Stomach (tissue), 9 donors: ENCODE results near the gene ATG5. TPM values are rescaled to one million over a fixed set of nuclear protein-coding genes. Genes with fewer than 3 reads are reported as not detected.

Experiments
- DNase-seq, 2 donors: peaks; one replicate each; pipeline versions ENCODE4 v3.0.0 to v3.0.0-alpha.2; 2013 to 2019
- H3K27ac ChIP-seq, 5 donors: fragments of 200-600 bp in 4 of 5; sonication (generic) in 4 of 5; one replicate each; pipeline ENCODE4 v1.5.1; 2013 to 2019; ENCODE audit warnings: mild to moderate bottlenecking in 1 of 5, moderate library complexity in 1 of 5
- H3K27me3 ChIP-seq, 3 donors: fragments of 200-600 bp; sonication (generic); one replicate each; pipeline ENCODE4 v1.5.1; 2017 to 2019; ENCODE audit warnings: mixed run types in 1 of 3
- H3K36me3 ChIP-seq, 4 donors: fragments of 200-600 bp; sonication (generic); 1 replicate in 3 of 4; 2 replicates in 1 of 4; pipeline ENCODE4 v1.5.1; 2016 to 2019
- H3K4me1 ChIP-seq, 4 donors: fragments of 200-600 bp; sonication (generic); one replicate each; pipeline ENCODE4 v1.5.1; 2016 to 2019
- H3K4me3 ChIP-seq, 4 donors: fragments of 200-600 bp; sonication (generic) in 3 of 4; one replicate each; pipeline ENCODE4 v1.5.1; 2016 to 2019; ENCODE audit warnings: mild to moderate bottlenecking in 1 of 4
- H3K9me3 ChIP-seq, 4 donors: fragments of 200-600 bp; sonication (generic); one replicate each; pipeline ENCODE4 v1.5.1; 2016 to 2019
- EP300 ChIP-seq: sonication (generic); formaldehyde crosslinking; IDR thresholded peaks from one replicate; pipeline ENCODE4 v1.6.1; 2017; ENCODE audit warnings: antibody characterized with exemption
- POLR2A ChIP-seq, 4 donors: fragments of 450-650 bp; IDR thresholded peaks; one replicate each; pipeline ENCODE4 v1.6.1; 2016; ENCODE audit warnings: antibody characterized with exemption in 4 of 4, control low read depth in 2 of 4, mild to moderate bottlenecking in 1 of 4, moderate library complexity in 1 of 4
- POLR2AphosphoS5 ChIP-seq, 3 donors: sonication (generic); formaldehyde crosslinking; IDR thresholded peaks; one replicate each; pipeline ENCODE4 v1.6.1; 2016; ENCODE audit warnings: antibody characterized with exemption in 3 of 3
- WGBS, 5 donors: extraction: QIAGEN DNeasy Blood & Tissue Kit in 3 of 5; methylation state at CpG; one replicate each; pipeline versions ENCODE4 v1.1.5 to v1.1.7; 2013 to 2018; 5-methylcytosine and 5-hydroxymethylcytosine counted together
- intact Hi-C: fragments of 100-400 bp; cut with DNase I; formaldehyde crosslinking; loops from one replicate; pipeline ENCODE4 v1.15.1; 2023; ENCODE audit warnings: low total_unique reads
- polyA plus RNA-seq, 3 donors: library from polyadenylated mRNA; stranded (reverse); fragments of 200-250 nt; gene quantifications; one replicate each; pipeline ENCODE4 v1.2.3, GENCODE V29; 2013
- total RNA-seq, 5 donors: library from RNA; depleted of rRNA; stranded (reverse); fragments of >200 nt; gene quantifications; one replicate each; pipeline versions ENCODE4 v1.1.0 to v1.2.3, GENCODE V29; 2014 to 2016
- TF ChIP-seq, protein P1 (sequence below), 7 experiments: fragments of 450-650 bp in 4 of 7; fragments of 200-600 bp in 3 of 7; sonication (generic) in 3 of 7; IDR thresholded peaks; one replicate each; pipeline ENCODE4 v1.5.1; 2016 to 2019; ENCODE audit warnings: antibody characterized with exemption in 7 of 7, control low read depth in 2 of 7, mild to moderate bottlenecking in 1 of 7
- donor health status: healthy with polysubstance abuse.
- donor health status: Bipolar disorder and iron deficiency.
- donor health status: healthy.

ATG5 gene
- total and polyA plus RNA-seq, 8 donors: 12.8 to 89.4 (median 25.5) TPM

DNA sequence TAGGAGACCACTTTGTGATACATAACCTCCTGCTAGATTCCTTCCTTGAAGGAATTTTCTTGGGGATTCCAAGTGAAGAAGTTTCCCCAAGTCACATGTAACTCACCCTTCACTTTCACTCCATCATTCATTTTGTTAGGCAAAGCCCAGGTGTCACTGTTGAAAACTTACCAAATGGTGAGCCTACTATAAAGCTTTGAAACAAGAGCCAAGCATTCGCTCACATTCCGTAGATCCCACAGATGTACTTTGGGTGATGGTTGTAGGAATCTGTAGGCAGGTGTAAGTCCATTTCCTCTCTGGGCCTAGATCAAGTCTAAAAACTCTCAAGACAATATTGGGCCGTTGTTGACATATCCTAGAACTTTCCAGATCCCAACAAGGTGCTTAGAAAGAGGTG is 165.4 kb downstream of the ATG5 start:
- Histone ChIP-seq H3K4me3 (no peak overlapping the region), H3K27me3 (no peaks in the 10 kb centered on the region), H3K4me1 (peaks cover 0 to 10% (median 0%) of the 10 kb centered on the region in 4 donors), H3K27ac (no peak overlapping the region), H3K36me3 (no peaks in the 10 kb centered on the region), H3K9me3 (no peaks in the 10 kb centered on the region)
- no peak for DNase-seq
- no peak for TF ChIP-seq POLR2A (IDR thresholded peaks at IDR 0.05)
- no peak for TF ChIP-seq POLR2AphosphoS5 (IDR thresholded peaks at IDR 0.05)
- TF ChIP-seq, protein P1, sequence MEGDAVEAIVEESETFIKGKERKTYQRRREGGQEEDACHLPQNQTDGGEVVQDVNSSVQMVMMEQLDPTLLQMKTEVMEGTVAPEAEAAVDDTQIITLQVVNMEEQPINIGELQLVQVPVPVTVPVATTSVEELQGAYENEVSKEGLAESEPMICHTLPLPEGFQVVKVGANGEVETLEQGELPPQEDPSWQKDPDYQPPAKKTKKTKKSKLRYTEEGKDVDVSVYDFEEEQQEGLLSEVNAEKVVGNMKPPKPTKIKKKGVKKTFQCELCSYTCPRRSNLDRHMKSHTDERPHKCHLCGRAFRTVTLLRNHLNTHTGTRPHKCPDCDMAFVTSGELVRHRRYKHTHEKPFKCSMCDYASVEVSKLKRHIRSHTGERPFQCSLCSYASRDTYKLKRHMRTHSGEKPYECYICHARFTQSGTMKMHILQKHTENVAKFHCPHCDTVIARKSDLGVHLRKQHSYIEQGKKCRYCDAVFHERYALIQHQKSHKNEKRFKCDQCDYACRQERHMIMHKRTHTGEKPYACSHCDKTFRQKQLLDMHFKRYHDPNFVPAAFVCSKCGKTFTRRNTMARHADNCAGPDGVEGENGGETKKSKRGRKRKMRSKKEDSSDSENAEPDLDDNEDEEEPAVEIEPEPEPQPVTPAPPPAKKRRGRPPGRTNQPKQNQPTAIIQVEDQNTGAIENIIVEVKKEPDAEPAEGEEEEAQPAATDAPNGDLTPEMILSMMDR (IDR thresholded peaks at IDR 0.05): no peak
- TF ChIP-seq EP300: no peak
- intact Hi-C loops: no loop called here
- 73 to 91% (median 83%) methylated on average over 3 of the region's 3 CpGs for WGBS, 5 donors

DNA sequence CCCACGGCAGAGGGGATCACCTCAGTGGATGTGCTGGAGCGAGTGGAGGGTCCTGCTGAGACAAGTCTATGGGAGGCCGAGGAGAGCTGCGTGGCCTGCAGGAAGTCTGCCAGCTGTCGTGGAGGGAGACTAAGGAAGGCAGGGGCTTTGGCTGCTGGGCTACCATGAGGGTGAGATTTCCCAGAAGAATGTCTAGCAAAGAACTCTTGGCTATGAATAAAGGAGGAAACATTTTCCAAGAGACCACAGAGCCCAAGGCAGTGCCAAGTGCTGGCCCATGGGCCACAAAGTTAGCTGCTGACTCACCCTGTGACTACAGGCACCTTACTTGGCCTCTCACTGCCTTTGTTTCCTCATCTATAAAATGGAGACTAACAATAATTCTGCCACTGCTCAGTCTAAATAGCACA is 166.0 kb downstream of the ATG5 start:
- DNase-seq: no peak
- Histone ChIP-seq H3K27me3 (no peaks in the 10 kb centered on the region), H3K4me1 (peaks cover 0 to 10% (median 0%) of the 10 kb centered on the region in 4 donors), H3K9me3 (no peaks in the 10 kb centered on the region), H3K4me3 (no peak overlapping the region), H3K27ac (no peak overlapping the region), H3K36me3 (no peaks in the 10 kb centered on the region)
- intact Hi-C loops: no loop called here
- WGBS, 5 donors: 85 to 100% (median 94%) methylated on average over 5 of the region's 5 CpGs
- no peak for TF ChIP-seq POLR2A (IDR thresholded peaks at IDR 0.05)
- TF ChIP-seq, protein P1 (IDR thresholded peaks at IDR 0.05): no peak
- no peak for TF ChIP-seq EP300
- TF ChIP-seq POLR2AphosphoS5 (IDR thresholded peaks at IDR 0.05): no peak

DNA sequence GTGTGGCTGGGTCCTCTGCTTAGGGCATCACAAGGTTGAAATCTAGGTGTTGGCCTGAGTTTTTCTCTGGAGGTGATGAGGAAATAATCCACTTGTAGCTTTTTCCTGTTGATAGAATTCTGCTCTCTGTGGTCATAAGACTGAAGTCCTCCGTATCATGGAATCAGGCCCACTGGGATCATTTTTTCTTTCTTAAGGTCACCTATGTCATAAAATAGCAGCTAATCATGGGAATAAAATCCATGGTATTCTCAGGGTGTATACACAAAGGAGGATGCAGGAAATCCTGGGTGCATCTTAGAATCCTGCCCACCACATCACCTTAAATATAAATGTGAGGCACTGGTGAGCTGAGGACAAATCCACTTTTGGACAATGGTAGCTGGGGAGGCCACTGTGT is 166.7 kb downstream of the ATG5 start:
- Histone ChIP-seq H3K9me3 (no peaks in the 10 kb centered on the region), H3K4me3 (no peak overlapping the region), H3K4me1 (peaks cover 0 to 10% (median 0%) of the 10 kb centered on the region in 4 donors), H3K27me3 (no peaks in the 10 kb centered on the region), H3K36me3 (no peaks in the 10 kb centered on the region), H3K27ac (no peak overlapping the region)
- 35 to 95% (median 90%) methylated on average over 1 of the region's 1 CpG for WGBS, 5 donors
- DNase-seq: no peak
- intact Hi-C loops: no loop called here
- TF ChIP-seq, protein P1 (IDR thresholded peaks at IDR 0.05): no peak
- TF ChIP-seq POLR2A (IDR thresholded peaks at IDR 0.05) (no peak), POLR2AphosphoS5 (IDR thresholded peaks at IDR 0.05) (no peak), EP300 (no peak)

DNA sequence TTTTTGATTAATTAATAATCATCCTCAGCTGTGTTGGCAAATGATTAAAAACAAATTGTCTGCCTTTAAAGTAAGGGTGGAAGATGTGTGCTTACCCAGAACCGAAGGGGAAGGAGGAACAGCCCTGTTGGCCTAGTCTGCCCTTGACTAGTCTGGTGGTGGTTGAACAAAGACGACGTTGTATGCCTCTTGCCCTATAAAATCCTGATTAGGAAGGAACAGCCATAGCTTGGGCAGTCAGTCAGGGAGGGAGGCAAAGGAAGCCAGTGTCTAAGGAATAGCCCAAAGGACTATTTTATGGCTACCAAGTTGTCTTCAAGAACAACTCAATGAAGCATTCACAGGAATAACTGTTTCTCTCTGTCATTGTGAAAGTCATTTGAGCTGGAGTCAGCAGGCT is 168.7 kb downstream of the ATG5 start:
- no peaks in the 10 kb centered on the region for H3K4me1 ChIP-seq
- no peaks in the 10 kb centered on the region for H3K36me3 ChIP-seq
- no peak overlapping the region for H3K27ac ChIP-seq
- H3K4me3 ChIP-seq: no peak overlapping the region
- DNase-seq: no peak
- intact Hi-C loops: no loop called here
- TF ChIP-seq POLR2AphosphoS5 (IDR thresholded peaks at IDR 0.05): no peak
- TF ChIP-seq POLR2A (IDR thresholded peaks at IDR 0.05): no peak
- TF ChIP-seq, protein P1 (IDR thresholded peaks at IDR 0.05): no peak
- TF ChIP-seq EP300: no peak
- WGBS, 5 donors: 33 to 61% (median 49%) methylated on average over 3 of the region's 3 CpGs
- H3K9me3 ChIP-seq: no peaks in the 10 kb centered on the region
- no peaks in the 10 kb centered on the region for H3K27me3 ChIP-seq
